A673 (cell line): ENCODE results near the gene TSPAN10.

Experiments used
- CTCF ChIP-seq: fragments of 300-800, 200-600 bp; sonication (generic); conservative IDR thresholded peaks from 2 replicates; pipeline ENCODE4 v1.5.1; 2017; ENCODE audit warnings: low read depth, mild to moderate bottlenecking, antibody characterized with exemption, low read length, moderate library complexity, mixed read lengths
- EZH2 ChIP-seq: fragments of 200-600 bp; sonication (generic); IDR thresholded peaks from 2 replicates; pipeline ENCODE4 v1.6.1; 2017; ENCODE audit warnings: borderline replicate concordance, low read depth, mild to moderate bottlenecking, mixed read lengths, antibody characterized with exemption, low read length; ENCODE audit not compliant: poor library complexity, severe bottlenecking

GRCh38 chr17:81636505-81637288, at the start of gene TSPAN10, which contains the start of gene NPLOC4:
- TF ChIP-seq CTCF = no peak
- TF ChIP-seq EZH2 = no peak
